Activated T-helper 2 cell treated with anti-CD3 and anti-CD28 coated beads, Interferon-gamma antibody, Interleukin-2, Interleukin-4, amounts not matched to agents 10 μg/mL and 5 μg/mL and 100 μg/mL, durations not matched to agents 14 hours and 24 hours and 36 hours (primary cell): ENCODE data around the gene MBD1. TPM values are rescaled to one million over a fixed set of nuclear protein-coding genes. Genes with fewer than 3 reads are reported as not detected.
A peak's percentile ranks its signal among the peaks of the same experiment; 100 is the strongest.
"Not testable (repeated sequence)": the region's sequence is repeated elsewhere in the genome, so short reads cannot be mapped to it uniquely, and the experiment has no call there.

ENCODE experiments used
- DNase-seq: peaks from one replicate; pipeline ENCODE4 v3.0.0; 2021; ENCODE audit warnings: low spot score
- H3K27ac Mint-ChIP-seq: one replicate; pipeline ENCODE4 v1.8.0; 2021; ENCODE audit warnings: mixed read lengths
- H3K27me3 Mint-ChIP-seq: one replicate; pipeline ENCODE4 v1.8.0; 2021; ENCODE audit warnings: low read depth, mixed read lengths
- H3K36me3 Mint-ChIP-seq: one replicate; pipeline ENCODE4 v1.8.0; 2021; ENCODE audit warnings: low read depth, mixed read lengths
- H3K4me1 Mint-ChIP-seq: one replicate; pipeline ENCODE4 v1.8.0; 2021; ENCODE audit warnings: low read depth, mixed read lengths
- H3K4me3 Mint-ChIP-seq: one replicate; pipeline ENCODE4 v1.8.0; 2021; ENCODE audit warnings: low read depth, mild to moderate bottlenecking, moderate library complexity, mixed read lengths
- H3K9me3 Mint-ChIP-seq: one replicate; pipeline ENCODE4 v1.8.0; 2021; ENCODE audit warnings: mixed read lengths
- intact Hi-C: fragments of 100-400 bp; cut with micrococcal nuclease; formaldehyde crosslinking; loops from one replicate; pipeline ENCODE4 v1.15.1; 2023
- total RNA-seq: library from RNA; stranded (reverse); gene quantifications from 2 replicates; pipeline ENCODE4 v1.2.3, GENCODE V29; 2022

The MBD1 gene
- total RNA-seq, 1 donor from 2014 or later, result 79.7 TPM

GRCh38 chr18:50249576-50249975, 31.7 kb downstream of the MBD1 start:
- H3K4me1 Mint-ChIP-seq, result no peaks in the 10 kb centered on the region
- no peaks in the 10 kb centered on the region for H3K9me3 Mint-ChIP-seq
- intact Hi-C loops, result no loop called here
- no peak overlapping the region for H3K4me3 Mint-ChIP-seq
- no peak for DNase-seq
- H3K27ac Mint-ChIP-seq, result no peak overlapping the region
- no peaks in the 10 kb centered on the region for H3K36me3 Mint-ChIP-seq
- peaks cover 7% of the 10 kb centered on the region for H3K27me3 Mint-ChIP-seq

- DNase-seq, result no peak
- intact Hi-C loops, result no loop called here
- no peak overlapping the region for H3K4me3 Mint-ChIP-seq
- no peak overlapping the region for H3K27ac Mint-ChIP-seq
- no peaks in the 10 kb centered on the region for H3K4me1 Mint-ChIP-seq
- H3K27me3 Mint-ChIP-seq, result peaks cover 8% of the 10 kb centered on the region
- peaks cover 3% of the 10 kb centered on the region for H3K36me3 Mint-ChIP-seq
- H3K9me3 Mint-ChIP-seq, result peaks cover 5% of the 10 kb centered on the region
These were observed 33.8 kb downstream of the MBD1 start for GRCh38 chr18:50247561-50247960.

- H3K4me1 Mint-ChIP-seq, H3K27me3 Mint-ChIP-seq, DNase-seq, H3K27ac Mint-ChIP-seq, H3K4me3 Mint-ChIP-seq, intact Hi-C loops: not testable (repeated sequence)
- Mint-ChIP-seq H3K36me3 (peaks cover 16% of the 10 kb centered on the region), H3K9me3 (peaks cover 28% of the 10 kb centered on the region)
These were observed 39.6 kb downstream of the MBD1 start for GRCh38 chr18:50241768-50242167.

- Mint-ChIP-seq H3K27me3 (peaks cover 1% of the 10 kb centered on the region), H3K4me1 (peaks cover 8% of the 10 kb centered on the region), H3K27ac (no peak overlapping the region), H3K4me3 (no peak overlapping the region), H3K9me3 (peaks cover 28% of the 10 kb centered on the region), H3K36me3 (peaks cover 16% of the 10 kb centered on the region)
- peak; percentile 16 for DNase-seq
- intact Hi-C loops, result loop anchor here (1.0 kb wide), 1 partner anchor 47 kb away; the partner anchor contains the start of gene CXXC1
These were observed 41.2 kb downstream of the MBD1 start for GRCh38 chr18:50240080-50240563.

GRCh38 chr18:50232419-50232818, 48.9 kb downstream of the MBD1 start:
- Mint-ChIP-seq H3K36me3 (no peaks in the 10 kb centered on the region), H3K27me3 (peaks cover 15% of the 10 kb centered on the region), H3K9me3 (no peaks in the 10 kb centered on the region), H3K4me1 (no peaks in the 10 kb centered on the region), H3K4me3 (no peak overlapping the region), H3K27ac (no peak overlapping the region)
- intact Hi-C loops, result no loop called here
- no peak for DNase-seq

GRCh38 chr18:50231621-50232020, 49.7 kb downstream of the MBD1 start:
- no peak overlapping the region for H3K27ac Mint-ChIP-seq
- H3K27me3 Mint-ChIP-seq, result peaks cover 17% of the 10 kb centered on the region
- H3K4me3 Mint-ChIP-seq, result no peak overlapping the region
- DNase-seq, result no peak
- H3K4me1 Mint-ChIP-seq, result no peaks in the 10 kb centered on the region
- H3K36me3 Mint-ChIP-seq, result no peaks in the 10 kb centered on the region
- intact Hi-C loops, result no loop called here
- no peaks in the 10 kb centered on the region for H3K9me3 Mint-ChIP-seq

GRCh38 chr18:50220249-50220648, 61.1 kb downstream of the MBD1 start:
- H3K4me1 Mint-ChIP-seq, DNase-seq, H3K4me3 Mint-ChIP-seq, intact Hi-C loops, H3K36me3 Mint-ChIP-seq, H3K27ac Mint-ChIP-seq, H3K9me3 Mint-ChIP-seq: not testable (repeated sequence)
- peaks cover 12% of the 10 kb centered on the region for H3K27me3 Mint-ChIP-seq

Other genes starting within 250 kb of the MBD1 start
- gene MYO5B, start 86.4 kb downstream of the MBD1 start, total RNA-seq, result not detected in 2 replicates
- gene CFAP53, start 15.0 kb downstream of the MBD1 start, total RNA-seq, result 0.25 and 0.51 TPM in 2 replicates
- gene CXXC1, start 6.2 kb upstream of the MBD1 start, total RNA-seq, result 94.9 and 101 TPM in 2 replicates
- 23.5 and 23.6 TPM in 2 replicates for gene SKA1, start 93.5 kb upstream of the MBD1 start, total RNA-seq